GM19099 (cell line): ENCODE results near the gene ARHGAP9.

Experiments
- POLR2A ChIP-seq: IDR thresholded peaks from 3 replicates; pipeline ENCODE4 v1.6.1; 2011; ENCODE audit warnings: low read depth; ENCODE audit not compliant: insufficient read length; ENCODE audit errors: extremely low read depth

The ARHGAP9 gene

GRCh38 chr12:57444744-57445143 is 34.9 kb downstream of the ARHGAP9 start:
- TF ChIP-seq POLR2A = no peak

GRCh38 chr12:57441846-57442427 is 37.7 kb downstream of the ARHGAP9 start:
- TF ChIP-seq POLR2A = no peak

- TF ChIP-seq POLR2A = no peak
Measured at GRCh38 chr12:57439762-57440266, 39.9 kb downstream of the ARHGAP9 start.

- no peak for TF ChIP-seq POLR2A
Measured at GRCh38 chr12:57438400-57438799, 41.3 kb downstream of the ARHGAP9 start.

- TF ChIP-seq POLR2A = no peak
Measured at GRCh38 chr12:57435293-57435692, 44.4 kb downstream of the ARHGAP9 start.

- TF ChIP-seq POLR2A = no peak
Measured at GRCh38 chr12:57434517-57435223, 45.0 kb downstream of the ARHGAP9 start, which contains the start of gene INHBC. TSS of gene INHBC (plus strand) at chr12:57434784. CDS start at chr12:57434887, 103 bp downstream.

- TF ChIP-seq POLR2A = no peak
Measured at GRCh38 chr12:57433370-57433769, 46.3 kb downstream of the ARHGAP9 start.

GRCh38 chr12:57431654-57432188 is 47.9 kb downstream of the ARHGAP9 start:
- TF ChIP-seq POLR2A = no peak

- peak; percentile 98 for TF ChIP-seq POLR2A
Measured at GRCh38 chr12:57430931-57431566, 48.6 kb downstream of the ARHGAP9 start, which contains the start of gene R3HDM2. TSS of gene R3HDM2 (minus strand) at chr12:57431043. CDS start at chr12:57310428, 120,615 bp downstream.

GRCh38 chr12:57430112-57430930 is 49.3 kb downstream of the ARHGAP9 start:
- TF ChIP-seq POLR2A = no peak

- TF ChIP-seq POLR2A = no peak
Measured at GRCh38 chr12:57429473-57430111, 50.1 kb downstream of the ARHGAP9 start.

GRCh38 chr12:57428965-57429364 is 50.7 kb downstream of the ARHGAP9 start:
- TF ChIP-seq POLR2A = no peak
